Measurements from ENCODE around the gene GOLGA8J. TPM values are rescaled to one million over a fixed set of nuclear protein-coding genes. Genes with fewer than 3 reads are reported as not detected.
A peak's percentile ranks its signal among the peaks of the same experiment; 100 is the strongest.
"Not testable (repeated sequence)": the region's sequence is repeated elsewhere in the genome, so short reads cannot be mapped to it uniquely, and the experiment has no call there.

The GOLGA8J gene
- total RNA-seq, 1 experiment from 2014 or later, result not detected

DNA sequence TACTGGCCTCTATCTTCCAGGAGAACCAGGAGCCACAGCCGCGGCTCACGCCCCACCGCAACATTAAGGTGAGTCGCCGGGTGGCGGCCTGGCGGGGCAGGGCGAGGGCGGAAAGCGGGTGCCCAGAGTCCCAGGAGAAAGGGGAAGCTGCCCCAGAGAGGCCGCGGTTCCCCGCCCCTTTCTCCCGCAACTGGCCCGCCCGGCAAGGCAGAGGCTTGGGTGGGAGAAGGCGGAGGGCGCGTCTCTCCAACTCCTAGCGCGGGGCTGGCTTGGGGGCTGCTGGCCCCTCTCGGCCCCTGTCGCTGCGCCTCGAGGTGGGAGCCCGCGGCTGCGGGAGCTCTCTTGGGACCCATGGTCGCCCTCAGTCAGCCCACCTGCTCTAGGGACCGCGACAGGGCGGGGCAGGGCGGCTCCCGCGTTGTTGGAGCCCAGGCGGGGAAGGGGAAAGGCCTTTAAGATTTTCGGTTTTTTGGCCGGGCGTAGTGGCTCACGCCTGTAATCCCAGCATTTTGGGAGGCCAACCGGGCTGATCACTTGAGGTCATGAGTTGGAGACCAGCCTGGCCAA lies 21.3 kb downstream of the GOLGA8J start:
- no CpG with 5 or more reads among the region's 42 CpGs for WGBS (ENCODE audit: extremely low coverage, insufficient read length, low lambda C conversion rate)
- H2BK12ac ChIP-seq (ENCODE audit: insufficient read length, low read depth, low read length), result not testable (repeated sequence)

DNA sequence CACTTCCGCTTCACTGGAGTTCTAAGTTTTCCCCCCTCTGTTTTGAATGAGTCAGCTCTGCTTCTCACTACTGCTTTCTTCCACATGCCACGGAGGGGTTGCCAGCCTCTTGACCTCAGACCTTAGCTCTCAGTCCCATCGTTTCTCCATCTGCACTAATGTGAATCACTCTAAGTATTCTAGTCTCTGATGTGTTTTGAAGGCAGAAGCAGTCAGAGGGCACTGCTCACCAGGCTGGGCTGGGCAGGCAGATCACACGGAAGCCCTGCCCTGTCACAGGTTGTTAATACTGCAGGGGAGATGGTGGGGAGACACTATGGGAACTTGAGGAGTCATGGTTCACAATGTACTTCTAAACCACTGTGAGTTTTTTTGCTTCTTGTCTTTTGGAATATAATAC lies 27.8 kb downstream of the GOLGA8J start:
- H3K36me3 Mint-ChIP-seq (ENCODE audit: insufficient read depth in 1 of 3, low read depth in 3 of 3); H3K4me3 Mint-ChIP-seq; H3K27me3 ChIP-seq (ENCODE audit: insufficient read depth, low read length); H3K14ac ChIP-seq (ENCODE audit: insufficient read depth, low read length); H4K8ac ChIP-seq (replicated peaks; ENCODE audit: insufficient read length, low read depth, low read length); H3K4me1 Mint-ChIP-seq; H4K20me1 ChIP-seq (ENCODE audit: control insufficient read depth, insufficient read depth, insufficient read length); H2BK12ac ChIP-seq (ENCODE audit: insufficient read length, low read depth, low read length); H2AK5ac ChIP-seq (ENCODE audit: insufficient read length, low read length); H3K79me2 ChIP-seq (ENCODE audit: insufficient read depth, low read length); H3K56ac ChIP-seq (ENCODE audit: insufficient read length, low read depth, low read length); H3K79me1 ChIP-seq (ENCODE audit: insufficient read depth, low read depth, low read length, poor library complexity, severe bottlenecking); DNase-seq; H2BK15ac ChIP-seq (ENCODE audit: low read depth, low read length); H2AFZ ChIP-seq (ENCODE audit: low read length); H3K27ac ChIP-seq (ENCODE audit: insufficient read length, low read depth, low read length); H2BK5ac ChIP-seq (ENCODE audit: insufficient read length, low read length); H3K27ac Mint-ChIP-seq; H3K9ac ChIP-seq (ENCODE audit: extremely low read depth, insufficient read length, low read length); H3K18ac ChIP-seq (ENCODE audit: insufficient read length, low read depth, low read length); H4K5ac ChIP-seq (ENCODE audit: insufficient read length, low read depth, low read length); H3K4me1 ChIP-seq (ENCODE audit: insufficient read depth, low read length); H3K23ac ChIP-seq (ENCODE audit: insufficient read length, low read depth, low read length); H2BK120ac ChIP-seq (ENCODE audit: low read depth, low read length, poor library complexity, severe bottlenecking); H3K4ac ChIP-seq (ENCODE audit: low read depth, low read length); H3K9me3 ChIP-seq (ENCODE audit: control insufficient read depth, low read depth, low read length); H3T11ph ChIP-seq (ENCODE audit: low read length); H3K23me2 ChIP-seq (ENCODE audit: insufficient read length, low read depth, low read length, poor library complexity, severe bottlenecking); H3K4me2 ChIP-seq (ENCODE audit: insufficient read depth, insufficient read length, low read length); H2BK20ac ChIP-seq (ENCODE audit: low read depth, low read length, poor library complexity, severe bottlenecking); H3K9me3 Mint-ChIP-seq; H4K91ac ChIP-seq (ENCODE audit: insufficient read length, low read depth, low read length); H3K27me3 Mint-ChIP-seq (ENCODE audit: low read depth): not testable (repeated sequence)
- no CpG with 5 or more reads among the region's 4 CpGs for WGBS (ENCODE audit: extremely low coverage, insufficient read length, low lambda C conversion rate)

More for the DNA sequence above, 21.3 kb downstream of the GOLGA8J start:
- not testable (repeated sequence) for H3K4ac ChIP-seq (ENCODE audit: low read depth, low read length); H2AK5ac ChIP-seq (ENCODE audit: insufficient read length, low read length); H3K27me3 ChIP-seq (ENCODE audit: insufficient read depth, low read length); H3K9me3 ChIP-seq (ENCODE audit: control insufficient read depth, low read depth, low read length); H3K56ac ChIP-seq (ENCODE audit: insufficient read length, low read depth, low read length); H3K23me2 ChIP-seq (ENCODE audit: insufficient read length, low read depth, low read length, poor library complexity, severe bottlenecking); H2BK15ac ChIP-seq (ENCODE audit: low read depth, low read length); H3K14ac ChIP-seq (ENCODE audit: insufficient read depth, low read length); H3T11ph ChIP-seq (ENCODE audit: low read length); H3K4me1 ChIP-seq (ENCODE audit: insufficient read depth, low read length); H3K79me1 ChIP-seq (ENCODE audit: insufficient read depth, low read depth, low read length, poor library complexity, severe bottlenecking); H2AFZ ChIP-seq (ENCODE audit: low read length); DNase-seq; H3K4me1 Mint-ChIP-seq; H2BK5ac ChIP-seq (ENCODE audit: insufficient read length, low read length); H2BK20ac ChIP-seq (ENCODE audit: low read depth, low read length, poor library complexity, severe bottlenecking); H4K5ac ChIP-seq (ENCODE audit: insufficient read length, low read depth, low read length); H3K18ac ChIP-seq (ENCODE audit: insufficient read length, low read depth, low read length); H2BK120ac ChIP-seq (ENCODE audit: low read depth, low read length, poor library complexity, severe bottlenecking); H3K23ac ChIP-seq (ENCODE audit: insufficient read length, low read depth, low read length); H3K27me3 Mint-ChIP-seq (ENCODE audit: low read depth); H3K27ac Mint-ChIP-seq; H4K91ac ChIP-seq (ENCODE audit: insufficient read length, low read depth, low read length); H3K9ac ChIP-seq (ENCODE audit: extremely low read depth, insufficient read length, low read length); H3K79me2 ChIP-seq (ENCODE audit: insufficient read depth, low read length); H4K8ac ChIP-seq (replicated peaks; ENCODE audit: insufficient read length, low read depth, low read length); H3K9me3 Mint-ChIP-seq; H3K4me2 ChIP-seq (ENCODE audit: insufficient read depth, insufficient read length, low read length); H3K36me3 Mint-ChIP-seq (ENCODE audit: insufficient read depth in 1 of 3, low read depth in 3 of 3); H3K27ac ChIP-seq (ENCODE audit: insufficient read length, low read depth, low read length); H4K20me1 ChIP-seq (ENCODE audit: control insufficient read depth, insufficient read depth, insufficient read length)
- peak overlapping the region in 1 of 2 experiments; percentile 66; a peak in 2 of 5 replicates for H3K4me3 Mint-ChIP-seq
